ENCODE measurements around the gene RAPSN.
A peak's percentile ranks its signal among the peaks of the same experiment; 100 is the strongest.

RAPSN gene

GRCh38 chr11:47408598-47409439 lies 40.1 kb downstream of the RAPSN start:
- DNase-seq (ENCODE audit: low read depth, low spot score) = no peak

GRCh38 chr11:47407746-47408590 lies 41.0 kb downstream of the RAPSN start, which contains the start of gene SLC39A13:
TSS of gene SLC39A13 (plus strand) at chr11:47408590. CDS start at chr11:47410095, 1,505 bp downstream.
- DNase-seq (ENCODE audit: low read depth, low spot score) = peak; percentile 80

- no peak for DNase-seq (ENCODE audit: low read depth, low spot score)
Observed at GRCh38 chr11:47406896-47407745, 41.8 kb downstream of the RAPSN start.

DNA sequence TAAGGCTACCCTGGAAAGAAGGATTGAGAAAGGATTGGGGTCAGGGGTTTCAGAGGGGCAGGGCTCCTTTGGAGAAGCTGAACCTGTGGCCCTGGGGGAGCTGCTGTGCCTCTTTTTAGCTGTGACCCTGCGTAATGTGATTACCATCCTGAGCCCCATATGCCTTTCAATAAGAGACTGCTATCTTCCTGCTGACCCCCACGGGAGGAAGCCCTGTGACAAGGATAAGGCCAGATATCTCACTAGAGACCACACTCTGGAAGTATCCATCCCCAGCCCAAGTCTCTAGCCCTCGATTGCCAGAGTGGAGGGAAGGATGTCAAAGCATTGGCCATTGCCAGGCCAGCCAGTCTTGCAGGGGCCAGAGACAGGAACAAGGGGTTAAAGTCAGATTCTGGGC lies 45.4 kb downstream of the RAPSN start:
- DNase-seq (ENCODE audit: low read depth, low spot score) = no peak

GRCh38 chr11:47403135-47403534 lies 45.8 kb downstream of the RAPSN start:
- DNase-seq (ENCODE audit: low read depth, low spot score) = no peak

DNA sequence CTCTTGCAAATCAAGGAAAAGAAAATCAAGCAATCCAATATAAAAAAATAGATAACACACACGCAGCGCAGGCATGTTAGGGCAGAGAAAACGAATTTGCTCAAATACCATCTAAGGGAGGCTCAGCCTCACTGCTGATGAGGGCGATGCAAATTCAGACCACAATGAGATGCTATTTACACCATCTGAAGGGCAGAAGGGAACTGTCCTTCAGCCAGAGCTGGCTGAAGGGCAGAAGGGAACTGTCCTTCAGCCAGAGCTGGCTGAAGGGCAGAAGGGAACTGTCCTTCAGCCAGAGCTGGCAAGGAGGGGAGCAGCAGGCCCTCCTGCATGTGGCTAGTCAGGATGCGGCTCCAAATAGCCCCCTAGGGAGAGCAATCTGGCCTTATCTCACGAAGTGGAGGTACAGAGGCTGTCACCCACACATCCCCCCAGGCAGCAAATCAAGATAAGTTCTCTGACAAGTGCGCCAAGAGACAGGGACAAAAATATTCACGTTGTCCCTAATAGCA lies 48.1 kb downstream of the RAPSN start:
- no peak for DNase-seq (ENCODE audit: low read depth, low spot score)

- no peak for DNase-seq (ENCODE audit: low read depth, low spot score)
Observed at GRCh38 chr11:47399860-47400767, 48.8 kb downstream of the RAPSN start.

DNA sequence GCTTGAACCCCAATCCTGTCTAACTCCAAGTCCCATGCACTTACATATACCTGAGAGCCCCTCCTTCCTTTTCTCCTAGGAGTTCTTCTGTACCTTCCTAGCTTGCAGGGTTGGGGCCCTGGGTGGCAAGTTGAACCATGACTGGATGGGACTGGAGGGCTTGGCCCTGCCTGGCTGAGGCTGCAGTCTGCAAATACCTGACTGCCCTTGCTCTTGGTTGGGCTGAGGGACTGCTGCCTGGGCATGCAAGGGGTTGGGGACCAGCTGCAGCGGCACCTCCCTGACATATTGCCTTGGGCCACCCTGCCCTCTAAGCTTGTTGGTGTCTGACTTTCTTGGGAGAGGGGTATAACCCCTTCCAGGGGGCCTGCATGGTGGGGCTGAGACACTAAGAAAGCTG lies 50.4 kb downstream of the RAPSN start:
- DNase-seq (ENCODE audit: low read depth, low spot score) = no peak

DNA sequence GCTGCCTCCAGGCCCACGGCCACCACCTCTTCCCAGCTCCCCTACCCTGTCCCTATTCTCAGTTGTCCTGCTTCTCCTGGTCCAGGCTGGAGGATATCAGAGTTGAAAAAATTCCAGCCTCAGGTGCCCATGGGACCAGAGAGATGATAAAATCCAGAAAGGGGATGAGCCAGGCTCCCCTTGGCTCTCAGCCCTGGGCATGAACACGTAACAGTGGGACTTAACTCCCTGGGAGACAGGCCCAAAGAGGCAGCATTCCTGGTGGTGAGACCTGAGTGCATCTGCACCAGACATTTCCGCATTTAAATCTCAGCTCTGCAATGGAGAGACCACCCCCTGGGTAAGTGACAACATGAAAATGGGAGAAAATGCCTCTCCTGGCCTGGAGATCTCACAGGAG lies 50.9 kb downstream of the RAPSN start:
- DNase-seq (ENCODE audit: low read depth, low spot score) = no peak

DNA sequence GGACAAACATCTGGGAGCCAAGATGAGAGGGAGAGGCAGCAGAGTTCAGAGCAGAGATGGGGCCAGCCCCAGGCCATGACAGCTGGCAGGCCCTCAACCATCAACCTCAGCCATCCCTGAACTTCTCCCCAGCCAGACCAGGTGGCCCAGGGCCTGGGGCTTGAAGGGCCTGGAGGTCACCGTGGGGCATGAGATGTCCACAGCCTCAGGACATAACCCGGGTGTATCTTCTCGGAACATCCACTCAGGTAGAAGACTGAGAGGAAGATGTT lies 53.0 kb downstream of the RAPSN start:
- no peak for DNase-seq (ENCODE audit: low read depth, low spot score)

GRCh38 chr11:47395223-47396048 lies 53.5 kb downstream of the RAPSN start:
- no peak for DNase-seq (ENCODE audit: low read depth, low spot score)

DNA sequence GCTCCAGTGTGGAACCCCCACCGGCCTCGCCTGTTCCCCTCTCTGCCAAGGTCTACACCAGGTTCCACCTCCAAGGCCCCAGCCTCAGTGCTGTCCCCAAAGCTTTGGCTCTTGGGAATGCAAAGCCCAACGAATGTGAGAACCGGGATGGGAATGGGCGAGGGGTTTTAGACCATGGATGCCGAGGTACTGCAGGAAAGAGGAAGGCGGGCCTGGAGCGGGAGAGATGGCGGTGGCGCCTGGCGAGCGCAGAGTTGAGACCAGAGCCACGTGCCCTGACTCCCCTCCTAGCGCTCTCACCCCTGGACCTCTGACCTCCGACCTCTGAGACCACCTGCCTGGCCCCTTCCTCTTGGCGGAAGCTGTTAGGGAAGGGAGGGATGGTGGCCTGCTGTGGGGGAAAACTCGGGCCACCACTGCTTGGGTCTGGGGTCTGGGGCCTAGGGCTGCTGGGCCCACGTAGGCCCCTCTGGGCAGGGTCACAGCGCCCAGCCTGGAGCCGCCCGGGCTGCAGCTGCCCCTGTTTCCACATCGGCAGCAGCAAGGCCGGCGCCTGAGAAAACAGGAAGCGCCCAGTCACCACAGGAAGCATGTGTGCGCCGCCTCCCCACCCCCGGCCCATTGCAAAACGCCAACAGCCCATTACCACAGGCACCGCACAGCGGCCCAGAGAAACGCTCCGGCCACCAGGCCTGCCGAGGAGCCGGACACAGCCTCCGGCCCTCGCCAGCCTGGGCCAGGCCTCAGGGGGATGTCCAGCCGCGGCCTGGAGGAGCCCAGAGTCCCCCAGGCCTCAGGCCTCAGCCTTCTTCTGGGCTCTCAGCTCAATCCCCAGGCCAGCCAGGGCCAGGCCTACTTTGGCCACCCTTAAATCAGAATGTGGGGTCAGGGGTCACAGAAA lies 54.4 kb downstream of the RAPSN start:
- peak; percentile 23 for DNase-seq (ENCODE audit: low read depth, low spot score)

- DNase-seq (ENCODE audit: low read depth, low spot score) = no peak
Observed at GRCh38 chr11:47394050-47394321, 55.0 kb downstream of the RAPSN start.

GRCh38 chr11:47393163-47394049 lies 55.5 kb downstream of the RAPSN start:
- DNase-seq (ENCODE audit: low read depth, low spot score) = no peak

GRCh38 chr11:47392546-47393162 lies 56.3 kb downstream of the RAPSN start:
- no peak for DNase-seq (ENCODE audit: low read depth, low spot score)

DNA sequence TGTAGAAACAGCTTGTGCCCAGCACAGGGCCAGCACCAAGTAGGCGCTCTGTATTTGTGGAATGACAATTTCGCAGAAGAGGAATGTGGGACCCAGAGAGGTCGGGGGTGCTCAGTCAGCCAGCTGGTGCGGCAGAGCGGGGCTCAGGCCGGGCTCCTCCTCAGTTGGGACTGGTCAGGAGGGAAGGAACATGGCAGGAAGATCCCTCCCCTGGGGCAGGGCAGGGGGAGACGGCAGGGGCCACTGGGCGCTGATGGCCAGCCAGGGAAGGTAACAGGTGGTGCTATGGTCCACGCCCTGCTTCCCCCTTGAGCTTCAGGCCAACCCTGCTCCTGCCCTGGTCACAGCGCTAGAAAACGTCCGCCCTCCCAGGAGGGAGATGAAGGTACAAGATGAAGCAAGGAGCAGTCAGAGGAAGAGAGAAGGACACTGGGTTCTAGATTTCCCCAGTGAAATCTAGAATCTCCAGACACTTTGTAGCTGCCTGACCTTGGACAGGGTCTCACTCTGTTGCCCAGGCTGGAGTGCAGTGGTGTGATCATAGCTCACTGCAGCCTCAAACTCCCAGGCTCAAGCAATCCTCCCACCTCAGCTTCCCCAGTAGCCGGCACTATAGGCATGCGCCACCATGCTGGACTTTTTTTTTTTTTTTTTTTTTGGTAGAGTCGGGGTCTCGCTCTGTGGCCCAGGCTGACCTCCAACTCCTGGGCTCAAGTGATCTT lies 57.1 kb downstream of the RAPSN start:
- DNase-seq (ENCODE audit: low read depth, low spot score) = no peak

GRCh38 chr11:47391077-47391583 lies 57.8 kb downstream of the RAPSN start:
- no peak for DNase-seq (ENCODE audit: low read depth, low spot score)
